Renal cortex interstitium (tissue), 11 donors: ENCODE data around the gene DAPK2. TPM values are rescaled to one million over a fixed set of nuclear protein-coding genes. Genes with fewer than 3 reads are reported as not detected.

Experiments
- DNase-seq, 11 donors: peaks; one replicate each; pipeline ENCODE4 v3.0.0-alpha.2; 2013; ENCODE audit warnings: low read depth in 9 of 11, low spot score in 4 of 11; ENCODE audit errors: extremely low read depth in 1 of 11
- polyA plus RNA-seq, 3 donors: library from polyadenylated mRNA; unstranded; fragments of 120-200 nt; gene quantifications; one replicate each; pipeline ENCODE4 v1.2.1, GENCODE V29; 2013; ENCODE audit not compliant: insufficient read length in 3 of 3

The DAPK2 gene
- polyA plus RNA-seq, 3 donors, result 5.8 to 6.4 (median 5.8) TPM

DNA sequence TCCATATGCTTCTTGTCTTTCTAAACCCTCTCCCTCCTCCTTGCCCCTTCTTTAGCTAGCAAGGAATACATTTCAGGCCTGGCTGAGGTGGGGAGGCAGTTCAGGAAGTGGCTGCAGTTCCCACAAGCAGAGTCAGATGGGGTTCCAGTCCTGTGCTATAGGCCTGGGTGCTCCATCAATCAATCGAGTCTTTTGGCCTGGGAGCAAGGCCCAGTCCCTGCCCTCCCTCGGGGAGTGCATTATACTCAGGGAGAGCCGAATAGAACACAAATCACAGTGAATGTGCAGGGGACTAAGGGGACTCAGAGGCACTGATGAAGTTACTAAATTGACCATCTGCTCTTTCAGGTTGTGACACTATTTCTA is 154.5 kb downstream of the DAPK2 start:
- peak in 3 of 11 donors; percentile 26 to 36 (median 36) for DNase-seq

- peak in 5 of 11 donors; percentile 50 to 72 (median 57) for DNase-seq
Observed at GRCh38 chr15:63891079-63891767, 155.1 kb downstream of the DAPK2 start.

DNA sequence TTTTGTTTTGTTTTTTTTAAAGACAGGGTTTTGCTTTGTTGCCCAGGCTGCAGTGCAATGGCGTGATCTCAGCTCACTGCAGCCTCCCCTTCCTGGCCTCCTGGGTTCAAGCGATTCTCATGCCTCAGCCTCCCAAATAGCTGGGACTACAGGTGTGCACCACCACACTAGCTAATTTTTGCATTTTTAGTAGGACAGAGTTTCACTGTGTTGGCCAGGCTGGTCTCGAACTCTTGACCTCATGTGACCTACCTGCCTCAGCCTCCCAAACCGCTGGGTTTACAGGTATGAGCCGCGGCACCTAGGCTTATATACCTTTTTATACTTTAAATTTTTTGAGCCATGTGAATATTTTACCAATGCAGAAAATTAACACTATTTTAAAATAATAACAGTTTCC is 155.7 kb downstream of the DAPK2 start:
- DNase-seq, result no peak

GRCh38 chr15:63889831-63890230 is 156.5 kb downstream of the DAPK2 start:
- DNase-seq, result no peak

GRCh38 chr15:63888823-63889222 is 157.5 kb downstream of the DAPK2 start:
- no peak for DNase-seq

GRCh38 chr15:63888146-63888545 is 158.1 kb downstream of the DAPK2 start:
- DNase-seq, result no peak

DNA sequence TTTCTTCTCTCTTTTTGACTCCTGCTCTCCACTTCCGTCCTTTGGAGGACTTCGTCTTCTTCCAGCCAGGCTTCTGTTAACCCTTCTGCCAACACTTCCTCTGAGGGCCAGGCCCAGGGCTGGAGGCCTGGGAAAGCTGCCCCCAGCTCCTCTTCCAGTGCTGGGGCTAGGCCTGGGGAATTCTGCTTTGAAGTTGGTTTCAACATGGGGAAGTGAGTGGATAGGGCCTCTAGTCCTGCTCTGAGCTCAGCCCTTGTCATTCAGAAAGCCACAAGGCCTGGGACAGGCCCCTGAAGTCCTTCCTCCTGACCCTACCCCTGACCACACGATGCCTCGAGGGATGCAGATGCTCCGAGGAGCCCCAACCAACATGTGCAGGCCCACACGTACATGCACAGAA is 158.7 kb downstream of the DAPK2 start:
- DNase-seq, result no peak

DNA sequence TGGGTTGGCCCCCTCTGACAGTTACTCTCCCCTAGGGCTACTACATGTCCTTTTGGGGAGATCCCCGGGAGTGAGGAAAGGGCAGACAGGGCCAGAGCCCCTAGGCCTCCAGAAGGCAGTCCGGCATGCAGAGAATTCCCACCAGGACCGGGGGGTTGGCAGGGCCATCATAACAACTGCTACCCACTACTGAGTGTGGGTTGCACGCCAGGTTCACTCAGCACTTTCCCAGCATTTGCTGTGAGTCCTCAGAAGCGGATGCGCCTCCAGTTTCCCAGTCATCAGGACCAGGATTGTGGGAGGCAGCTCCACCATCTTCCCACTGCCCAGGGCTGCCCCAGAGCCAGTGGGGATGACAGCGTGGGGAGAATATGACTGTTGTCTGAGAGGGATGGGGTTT is 161.3 kb downstream of the DAPK2 start:
- no peak for DNase-seq

- DNase-seq, result no peak
Observed at GRCh38 chr15:63881431-63881830, 164.9 kb downstream of the DAPK2 start.

- DNase-seq, result no peak
Observed at GRCh38 chr15:63880744-63881143, 165.5 kb downstream of the DAPK2 start.

GRCh38 chr15:63879995-63880394 is 166.3 kb downstream of the DAPK2 start:
- DNase-seq, result no peak

GRCh38 chr15:63879211-63879610 is 167.1 kb downstream of the DAPK2 start:
- no peak for DNase-seq

- DNase-seq, result no peak
Observed at GRCh38 chr15:63877713-63878271, 168.5 kb downstream of the DAPK2 start.

DNA sequence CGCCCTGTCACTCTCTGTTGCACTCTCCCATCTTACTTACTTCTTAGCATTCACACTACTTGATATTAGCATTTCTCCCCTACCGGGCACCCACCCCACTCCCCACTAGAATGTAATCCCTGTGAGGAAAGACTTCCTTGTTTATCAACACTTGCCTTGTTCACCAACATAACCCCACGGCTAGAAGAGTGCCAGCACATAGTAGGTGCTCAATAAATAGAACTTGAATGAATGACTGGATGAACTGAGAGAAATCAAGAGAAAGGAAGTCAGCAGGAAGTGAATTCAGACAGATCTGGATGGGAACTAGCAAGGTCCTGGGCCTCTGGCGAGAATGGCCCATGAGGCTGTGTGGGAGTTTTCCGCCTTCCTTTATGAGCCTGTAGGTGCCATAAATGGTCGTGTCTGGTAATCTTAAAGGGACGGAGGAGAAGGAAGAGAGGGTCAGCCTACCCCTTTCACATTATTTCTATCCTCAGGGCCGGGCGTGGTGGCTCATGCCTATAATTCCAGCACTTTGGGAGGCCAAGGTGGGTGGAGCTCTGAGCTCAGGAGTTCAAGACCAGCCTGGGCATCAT is 170.1 kb downstream of the DAPK2 start:
- no peak for DNase-seq

DNA sequence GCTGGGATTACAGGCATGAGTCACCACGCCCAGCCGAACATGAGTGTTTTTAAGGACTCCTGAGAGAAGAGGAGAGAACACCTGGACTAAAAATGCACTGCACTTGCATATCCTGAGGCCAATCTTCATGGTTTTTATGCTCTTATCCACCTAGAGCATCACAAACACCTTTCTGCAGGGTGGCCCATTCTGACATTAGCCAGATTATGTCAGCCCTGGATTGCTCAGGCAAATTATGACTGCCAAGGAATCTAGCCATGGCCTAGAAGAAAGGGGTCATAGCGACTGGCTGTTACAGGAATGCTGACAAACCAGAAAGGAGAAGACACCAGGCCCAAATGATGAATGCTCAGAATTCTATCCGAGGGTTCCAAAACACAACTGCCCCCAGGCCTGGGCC is 171.7 kb downstream of the DAPK2 start:
- no peak for DNase-seq

GRCh38 chr15:63872759-63873510 is 173.3 kb downstream of the DAPK2 start:
- no peak for DNase-seq

DNA sequence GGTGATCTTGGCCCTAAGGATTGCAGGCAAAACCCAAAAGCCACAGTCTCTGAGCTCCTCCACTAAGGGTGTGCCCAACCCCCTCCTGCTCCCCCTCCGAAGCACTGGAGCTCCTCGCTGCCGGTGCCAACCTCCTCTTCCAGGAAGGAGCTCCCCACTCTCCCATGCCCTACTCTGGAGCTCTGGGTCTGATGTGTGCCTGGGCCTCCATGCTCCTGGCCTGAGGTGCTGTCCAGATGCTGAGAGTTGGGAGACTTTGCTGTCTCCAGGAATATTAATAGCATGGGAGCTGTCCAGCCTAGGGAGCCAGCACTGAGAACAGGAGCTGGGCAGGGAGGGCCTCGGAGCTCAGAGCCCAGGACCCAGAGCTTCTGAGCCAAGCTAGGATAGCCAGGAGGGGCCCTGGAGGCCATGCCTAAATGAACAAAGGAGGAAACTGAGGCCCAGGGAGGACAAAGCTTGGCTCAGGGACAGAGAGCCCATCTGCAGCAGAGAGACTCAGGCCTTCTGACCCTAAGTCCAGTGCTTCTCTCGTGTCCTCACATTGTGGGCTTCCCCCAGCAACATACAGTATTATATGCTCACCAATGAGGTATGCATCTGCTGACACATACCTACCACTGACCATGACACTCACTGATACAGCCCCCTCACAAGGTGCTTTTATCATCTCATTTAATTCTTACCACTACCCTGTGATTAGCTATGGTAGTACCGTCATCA is 175.6 kb downstream of the DAPK2 start:
- peak; percentile 70 to 93 (median 83) for DNase-seq

- no peak for DNase-seq
Observed at GRCh38 chr15:63870043-63870394, 176.3 kb downstream of the DAPK2 start.

DNA sequence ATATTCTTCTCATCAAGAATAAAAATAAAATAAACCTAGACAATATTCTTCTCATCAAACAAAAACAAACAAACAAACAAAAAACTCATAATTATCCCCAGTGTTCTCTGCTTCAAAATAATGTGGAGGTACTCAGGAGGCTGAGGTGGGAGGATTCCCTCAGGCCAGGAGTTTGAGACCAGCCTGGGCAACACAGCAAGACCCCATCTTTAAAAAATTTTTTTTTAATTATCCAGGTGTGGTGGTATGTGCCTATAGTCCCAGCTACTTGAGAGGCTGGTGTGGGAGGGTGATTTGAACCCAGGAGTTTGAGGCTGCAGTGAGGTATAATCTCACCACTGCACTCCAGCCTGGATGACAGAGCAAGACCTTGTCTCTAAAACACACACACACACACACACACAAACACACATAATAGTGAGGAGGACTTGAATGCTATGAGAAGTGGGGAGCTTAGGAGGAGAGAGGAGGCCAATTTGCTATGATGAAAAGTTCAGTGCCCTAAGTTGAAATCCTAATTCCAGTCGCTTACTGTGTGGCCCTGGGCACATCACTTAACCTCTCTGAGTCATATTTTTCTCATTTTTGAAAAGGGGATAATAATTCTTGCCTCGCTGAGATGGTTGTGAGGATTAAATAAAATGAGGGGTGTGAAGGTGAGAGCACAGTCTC is 176.8 kb downstream of the DAPK2 start:
- no peak for DNase-seq
